Lower leg skin (tissue), 4 donors: ENCODE measurements around the gene PJA2. TPM values are rescaled to one million over a fixed set of nuclear protein-coding genes. Genes with fewer than 3 reads are reported as not detected.

ENCODE experiments used
- DNase-seq, 2 donors: peaks; one replicate each; pipeline ENCODE4 v3.0.0-alpha.2; 2019; ENCODE audit warnings: low spot score in 2 of 2
- H3K4me3 ChIP-seq: fragments of 200-600 bp; sonication (generic); 2 replicates; pipeline ENCODE4 v1.5.1; 2017; ENCODE audit warnings: mild to moderate bottlenecking, low read depth; ENCODE audit not compliant: poor library complexity, severe bottlenecking
- POLR2A ChIP-seq, 2 donors: fragments of 450-650 bp; IDR thresholded peaks; one replicate each; pipeline ENCODE4 v1.6.1; 2016 to 2017; ENCODE audit warnings: antibody characterized with exemption in 2 of 2, mild to moderate bottlenecking in 1 of 2, moderate library complexity in 1 of 2
- WGBS, 2 donors: methylation state at CpG; one replicate each; pipeline ENCODE4 v1.1.5; 2018; 5-methylcytosine and 5-hydroxymethylcytosine counted together
- intact Hi-C: fragments of 100-400 bp; cut with DNase I; formaldehyde crosslinking; loops from one replicate; pipeline ENCODE4 v1.15.0; 2023; ENCODE audit warnings: low total_unique reads
- total RNA-seq, 4 donors: library from RNA; depleted of rRNA; stranded (reverse); fragments of >200 nt; gene quantifications; one replicate each; pipeline ENCODE4 v1.1.0, GENCODE V29; 2016
- TF ChIP-seq, protein P1 (sequence below), 3 donors: fragments of 450-650 bp; IDR thresholded peaks; one replicate each; pipeline ENCODE4 v1.5.1; 2016; ENCODE audit warnings: antibody characterized with exemption in 3 of 3, mild to moderate bottlenecking in 3 of 3, moderate library complexity in 2 of 3

The PJA2 gene
- total RNA-seq, 4 donors from 2014 or later, result 49.7 to 65.4 (median 54.8) TPM

DNA sequence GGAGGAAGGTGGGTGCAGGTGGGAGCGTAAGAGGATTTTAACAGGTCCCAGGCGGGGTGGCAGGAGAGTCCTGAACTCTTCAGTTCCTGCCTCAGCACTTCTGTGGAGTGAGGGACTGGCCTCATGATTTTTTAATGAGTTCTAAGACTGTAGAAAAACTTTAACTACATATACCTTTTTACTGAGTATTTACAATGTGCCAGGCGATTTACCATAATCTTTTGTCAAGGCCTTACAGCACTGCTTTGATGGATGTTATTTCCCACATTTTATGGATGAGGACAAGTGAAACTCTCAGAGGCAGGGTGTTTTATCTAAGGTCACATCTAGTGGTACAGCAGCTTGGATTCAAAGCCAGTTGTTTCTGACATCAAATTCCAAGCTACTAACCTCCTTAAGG, 99.5 kb downstream of the PJA2 start:
- no peak for DNase-seq
- 92 to 94% methylated on average over 3 of the region's 3 CpGs for WGBS, 2 donors
- TF ChIP-seq, protein P1, sequence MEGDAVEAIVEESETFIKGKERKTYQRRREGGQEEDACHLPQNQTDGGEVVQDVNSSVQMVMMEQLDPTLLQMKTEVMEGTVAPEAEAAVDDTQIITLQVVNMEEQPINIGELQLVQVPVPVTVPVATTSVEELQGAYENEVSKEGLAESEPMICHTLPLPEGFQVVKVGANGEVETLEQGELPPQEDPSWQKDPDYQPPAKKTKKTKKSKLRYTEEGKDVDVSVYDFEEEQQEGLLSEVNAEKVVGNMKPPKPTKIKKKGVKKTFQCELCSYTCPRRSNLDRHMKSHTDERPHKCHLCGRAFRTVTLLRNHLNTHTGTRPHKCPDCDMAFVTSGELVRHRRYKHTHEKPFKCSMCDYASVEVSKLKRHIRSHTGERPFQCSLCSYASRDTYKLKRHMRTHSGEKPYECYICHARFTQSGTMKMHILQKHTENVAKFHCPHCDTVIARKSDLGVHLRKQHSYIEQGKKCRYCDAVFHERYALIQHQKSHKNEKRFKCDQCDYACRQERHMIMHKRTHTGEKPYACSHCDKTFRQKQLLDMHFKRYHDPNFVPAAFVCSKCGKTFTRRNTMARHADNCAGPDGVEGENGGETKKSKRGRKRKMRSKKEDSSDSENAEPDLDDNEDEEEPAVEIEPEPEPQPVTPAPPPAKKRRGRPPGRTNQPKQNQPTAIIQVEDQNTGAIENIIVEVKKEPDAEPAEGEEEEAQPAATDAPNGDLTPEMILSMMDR (IDR thresholded peaks at IDR 0.05), result no peak
- no peak for TF ChIP-seq POLR2A (IDR thresholded peaks at IDR 0.05)
- H3K4me3 ChIP-seq, result no peak overlapping the region
- intact Hi-C loops, result no loop called here

DNA sequence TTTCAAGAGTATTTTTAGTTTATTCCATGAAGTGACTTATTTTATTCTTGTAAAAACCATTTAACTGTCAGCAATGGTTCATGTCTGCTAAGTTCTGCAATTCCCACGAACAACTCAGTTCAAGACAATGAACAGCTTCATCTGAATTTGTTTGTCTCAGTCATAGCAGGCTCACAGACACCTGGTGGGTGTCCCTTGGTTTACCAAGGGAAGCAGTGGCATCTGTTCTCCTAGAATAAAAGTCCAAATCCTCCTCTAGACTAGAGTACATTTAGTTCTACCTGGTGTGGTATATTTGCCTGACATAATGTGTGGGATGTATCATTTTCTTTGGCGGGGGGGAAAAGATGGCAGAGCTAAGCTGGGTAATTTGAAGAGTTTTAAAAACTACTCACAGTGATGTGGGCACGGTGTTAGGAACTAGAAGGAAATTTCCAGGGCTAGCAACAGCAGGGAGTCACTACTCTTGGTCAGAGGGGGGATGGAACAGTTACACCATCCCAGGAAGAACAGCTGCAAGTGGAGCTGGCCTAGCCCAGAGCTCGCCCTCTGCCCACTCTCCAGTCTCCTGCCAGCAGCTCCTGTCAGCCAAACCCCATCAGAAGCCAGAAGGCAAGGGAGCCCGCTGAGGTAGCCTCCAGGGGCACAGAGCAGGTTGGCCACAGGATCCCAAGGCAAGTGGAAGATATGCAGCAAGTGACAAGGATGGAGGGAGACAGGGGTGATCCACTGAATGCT, 100.3 kb downstream of the PJA2 start:
- 84 to 87% methylated on average over 5 of the region's 5 CpGs for WGBS, 2 donors
- no peak for DNase-seq
- no peak overlapping the region for H3K4me3 ChIP-seq
- TF ChIP-seq, protein P1 (IDR thresholded peaks at IDR 0.05), result no peak
- intact Hi-C loops, result no loop called here

DNA sequence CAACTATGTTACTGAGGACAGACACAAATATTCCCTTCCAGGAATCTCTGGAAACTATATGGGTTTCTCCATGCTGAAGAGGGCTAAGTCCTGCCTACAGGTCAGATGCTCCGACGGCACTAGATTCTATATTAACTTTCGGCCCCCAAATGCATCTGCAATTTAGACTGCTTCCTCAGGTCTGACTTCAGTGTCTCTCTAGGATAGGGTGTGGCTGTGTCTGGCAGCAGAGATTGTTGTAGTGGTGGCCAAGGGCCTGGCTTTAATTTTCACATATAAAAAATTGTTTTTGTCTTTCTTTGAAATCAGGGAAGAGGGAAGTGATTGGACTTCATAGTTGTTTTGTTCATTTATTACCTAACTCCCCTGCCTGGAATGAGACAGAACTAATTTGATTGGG, 101.8 kb downstream of the PJA2 start:
- TF ChIP-seq POLR2A (IDR thresholded peaks at IDR 0.05), result no peak
- whole genome bisulfite sequencing, 2 donors, result 71 to 75% methylated on average over 3 of the region's 3 CpGs
- DNase-seq, result no peak
- no peak overlapping the region for H3K4me3 ChIP-seq
- intact Hi-C loops, result no loop called here

DNA sequence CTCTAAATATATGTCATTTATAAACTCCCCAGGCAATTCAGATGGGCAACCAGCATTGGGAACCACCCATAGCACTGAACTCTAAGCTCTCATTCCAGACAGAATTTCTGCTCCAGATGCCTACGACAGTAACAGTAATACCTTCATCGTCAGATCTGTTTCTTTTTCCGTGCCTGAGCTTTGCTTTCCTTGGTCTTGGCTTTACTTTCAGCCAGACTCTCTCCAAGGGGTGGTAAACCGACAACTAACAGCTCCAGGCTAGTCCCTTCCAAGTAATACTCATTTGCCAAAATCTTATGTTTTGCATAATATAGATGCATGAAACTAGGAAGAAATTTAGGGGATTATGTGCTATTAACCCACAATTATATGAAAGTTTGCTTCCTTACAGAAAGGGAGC, 102.3 kb downstream of the PJA2 start:
- 49 to 53% methylated on average over 4 of the region's 4 CpGs for WGBS, 2 donors
- no peak for DNase-seq
- no peak for TF ChIP-seq POLR2A (IDR thresholded peaks at IDR 0.05)
- TF ChIP-seq, protein P1 (IDR thresholded peaks at IDR 0.05), result no peak
- no peak overlapping the region for H3K4me3 ChIP-seq
- intact Hi-C loops, result no loop called here

DNA sequence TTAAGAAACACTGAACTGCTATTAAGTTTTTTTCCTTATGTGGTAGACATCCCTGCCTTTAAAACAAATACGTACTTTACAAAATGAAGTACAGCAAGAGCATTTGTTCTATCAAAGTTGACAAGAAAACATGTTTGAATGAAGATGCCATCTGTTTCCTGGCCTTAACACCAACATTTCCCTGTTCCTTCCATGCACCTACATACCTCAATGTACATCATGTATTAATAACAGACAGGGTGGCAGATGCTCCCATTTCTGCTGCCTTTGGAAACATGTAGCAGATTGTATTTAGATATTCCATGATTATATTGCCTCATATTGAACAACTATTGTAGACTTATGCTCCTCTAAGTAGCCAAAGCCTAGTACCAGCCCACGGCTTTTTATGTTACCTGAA, 104.4 kb downstream of the PJA2 start:
- 92 to 96% methylated on average over 2 of the region's 2 CpGs for WGBS, 2 donors
- no peak for TF ChIP-seq POLR2A (IDR thresholded peaks at IDR 0.05)
- TF ChIP-seq, protein P1 (IDR thresholded peaks at IDR 0.05), result no peak
- intact Hi-C loops, result no loop called here
- no peak for DNase-seq
- no peak overlapping the region for H3K4me3 ChIP-seq

DNA sequence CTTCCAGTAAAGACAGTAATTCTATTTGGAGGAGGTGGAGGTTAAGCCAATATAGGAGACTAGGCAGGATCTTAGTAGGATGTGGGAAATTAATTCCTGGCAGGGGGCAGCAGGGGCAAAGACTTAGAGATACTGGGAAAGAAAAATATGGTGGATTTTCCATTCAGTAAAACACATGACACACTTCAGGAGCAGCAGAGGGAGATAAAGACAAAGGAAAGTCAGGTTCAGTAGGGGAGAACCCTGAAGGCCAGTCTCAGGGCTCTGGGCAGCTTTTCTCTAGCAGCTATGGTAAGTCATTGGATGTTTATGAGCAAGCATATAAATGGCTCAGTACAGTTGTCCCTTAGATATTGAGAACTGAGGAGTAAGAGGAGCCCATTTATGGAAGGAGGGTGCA, 105.5 kb downstream of the PJA2 start:
- DNase-seq, result no peak
- intact Hi-C loops, result no loop called here
- no peak overlapping the region for H3K4me3 ChIP-seq
- TF ChIP-seq, protein P1 (IDR thresholded peaks at IDR 0.05), result no peak
- no peak for TF ChIP-seq POLR2A (IDR thresholded peaks at IDR 0.05)
